Neural cell (in vitro differentiated cells): ENCODE results near the gene SLC25A42. TPM values are rescaled to one million over a fixed set of nuclear protein-coding genes. Genes with fewer than 3 reads are reported as not detected.

Experiments used
- H2AFZ ChIP-seq: fragments of 200-600, 300-800 bp; sonication (generic), shearing (Covaris generic); 2 replicates; pipeline ENCODE4 v1.6.0; 2014; ENCODE audit warnings: low read depth, mild to moderate bottlenecking, antibody characterized with exemption, low read length, moderate library complexity
- H3F3A ChIP-seq: fragments of 200-600 bp; shearing (Covaris generic); 2 replicates; pipeline ENCODE4 v1.6.1; 2016; ENCODE audit warnings: mild to moderate bottlenecking, moderate library complexity, mixed read lengths, antibody characterized with exemption, low read length; ENCODE audit not compliant: insufficient read depth, poor library complexity, severe bottlenecking
- H3K27ac ChIP-seq: fragments of 200-600, 300-800 bp; sonication (generic), shearing (Covaris generic); 2 replicates; pipeline ENCODE4 v1.5.1; 2014; ENCODE audit warnings: mild to moderate bottlenecking, low read length, moderate library complexity
- H3K27me3 ChIP-seq: fragments of 300-800, 200-600 bp; sonication (generic), shearing (Covaris generic); 2 replicates; pipeline ENCODE4 v1.6.0; 2014; ENCODE audit warnings: mild to moderate bottlenecking, low read depth, low read length, moderate library complexity; ENCODE audit not compliant: insufficient read depth
- H3K36me3 ChIP-seq: fragments of 300-800, 200-600 bp; sonication (generic), shearing (Covaris generic); 2 replicates; pipeline ENCODE4 v1.5.1; 2014; ENCODE audit warnings: mild to moderate bottlenecking, antibody characterized with exemption, low read length, moderate library complexity; ENCODE audit not compliant: insufficient read depth
- H3K4me2 ChIP-seq: fragments of 300-800, 200-600 bp; sonication (generic), shearing (Covaris generic); 2 replicates; pipeline ENCODE4 v1.6.0; 2014; ENCODE audit warnings: mild to moderate bottlenecking, low read length
- H3K4me3 ChIP-seq: fragments of 300-800, 200-600 bp; sonication (generic), shearing (Covaris generic); 2 replicates; pipeline ENCODE4 v1.5.1; 2014; ENCODE audit warnings: mild to moderate bottlenecking, low read length, moderate library complexity
- H3K79me2 ChIP-seq: fragments of 200-600 bp; shearing (Covaris generic); replicated peaks from 2 replicates; pipeline ENCODE4 v1.6.0; 2014; ENCODE audit warnings: mild to moderate bottlenecking, low read length, moderate library complexity; ENCODE audit not compliant: insufficient read depth
- H3K9ac ChIP-seq: fragments of 300-800, 200-600 bp; sonication (generic), shearing (Covaris generic); 2 replicates; pipeline ENCODE4 v1.6.1; 2016; ENCODE audit warnings: mild to moderate bottlenecking, low read length, mixed read lengths
- H3K9me2 ChIP-seq: fragments of 200-600 bp; shearing (Covaris generic); 2 replicates; pipeline ENCODE4 v1.6.1; 2016; ENCODE audit warnings: mild to moderate bottlenecking, low read length, mixed read lengths; ENCODE audit not compliant: insufficient read depth
- H3K9me3 ChIP-seq: fragments of 200-600, 300-800 bp; sonication (generic), shearing (Covaris generic); 2 replicates; pipeline ENCODE4 v1.6.1; 2016; ENCODE audit warnings: mild to moderate bottlenecking, mixed run types, low read length, moderate library complexity, mixed read lengths
- H4K20me1 ChIP-seq: fragments of 200-600 bp; shearing (Covaris generic); 2 replicates; pipeline ENCODE4 v1.6.1; 2016; ENCODE audit warnings: mild to moderate bottlenecking, mixed run types; ENCODE audit not compliant: insufficient read depth
- EP300 ChIP-seq: fragments of 450-650 bp; conservative IDR thresholded peaks from 2 replicates; pipeline ENCODE4 v1.6.1; 2014; ENCODE audit warnings: antibody characterized with exemption, mild to moderate bottlenecking, moderate library complexity; ENCODE audit not compliant: poor library complexity, severe bottlenecking
- EZH2 ChIP-seq: fragments of 200-600, 300-800 bp; shearing (Covaris generic), sonication (generic); IDR thresholded peaks from 2 replicates; pipeline ENCODE4 v1.6.1; 2014; ENCODE audit warnings: antibody characterized with exemption, low read length, borderline replicate concordance, mild to moderate bottlenecking; ENCODE audit not compliant: insufficient read depth, poor library complexity, severe bottlenecking
- MXI1 ChIP-seq: fragments of 450-650 bp; conservative IDR thresholded peaks from 2 replicates; pipeline ENCODE4 v1.6.1; 2014; ENCODE audit warnings: antibody characterized with exemption, mild to moderate bottlenecking; ENCODE audit not compliant: poor library complexity, severe bottlenecking
- POLR2AphosphoS5 ChIP-seq: IDR thresholded peaks from 2 replicates; pipeline ENCODE4 v1.6.1; 2012
- RAD21 ChIP-seq: fragments of 450-650 bp; conservative IDR thresholded peaks from 2 replicates; pipeline ENCODE4 v1.6.1; 2014; ENCODE audit warnings: antibody characterized with exemption, mild to moderate bottlenecking, moderate library complexity
- SMC3 ChIP-seq: fragments of 450-650 bp; conservative IDR thresholded peaks from 2 replicates; pipeline ENCODE4 v1.6.1; 2014; ENCODE audit warnings: antibody characterized with exemption, mild to moderate bottlenecking, moderate library complexity; ENCODE audit not compliant: poor library complexity
- TAF1 ChIP-seq: IDR thresholded peaks from 2 replicates; pipeline ENCODE4 v1.6.1; 2012; ENCODE audit warnings: low read depth
- polyA plus RNA-seq: library from polyadenylated mRNA; depleted of rRNA; stranded (reverse); fragments of >200 nt; gene quantifications from 2 replicates; pipeline ENCODE4 v1.2.3, GENCODE V29; 2014
- TF ChIP-seq, protein P1 (sequence below): IDR thresholded peaks from 2 replicates; pipeline ENCODE4 v1.6.1; 2012; ENCODE audit warnings: borderline replicate concordance
- TF ChIP-seq, protein P2 (sequence below): fragments of 450-650 bp; IDR thresholded peaks from 2 replicates; pipeline ENCODE4 v1.5.1; 2014; ENCODE audit warnings: antibody characterized with exemption, mild to moderate bottlenecking, moderate library complexity; ENCODE audit not compliant: poor library complexity, severe bottlenecking

Gene SLC25A42
- polyA plus RNA-seq, 1 donor from 2014 or later = 22.7 TPM

DNA sequence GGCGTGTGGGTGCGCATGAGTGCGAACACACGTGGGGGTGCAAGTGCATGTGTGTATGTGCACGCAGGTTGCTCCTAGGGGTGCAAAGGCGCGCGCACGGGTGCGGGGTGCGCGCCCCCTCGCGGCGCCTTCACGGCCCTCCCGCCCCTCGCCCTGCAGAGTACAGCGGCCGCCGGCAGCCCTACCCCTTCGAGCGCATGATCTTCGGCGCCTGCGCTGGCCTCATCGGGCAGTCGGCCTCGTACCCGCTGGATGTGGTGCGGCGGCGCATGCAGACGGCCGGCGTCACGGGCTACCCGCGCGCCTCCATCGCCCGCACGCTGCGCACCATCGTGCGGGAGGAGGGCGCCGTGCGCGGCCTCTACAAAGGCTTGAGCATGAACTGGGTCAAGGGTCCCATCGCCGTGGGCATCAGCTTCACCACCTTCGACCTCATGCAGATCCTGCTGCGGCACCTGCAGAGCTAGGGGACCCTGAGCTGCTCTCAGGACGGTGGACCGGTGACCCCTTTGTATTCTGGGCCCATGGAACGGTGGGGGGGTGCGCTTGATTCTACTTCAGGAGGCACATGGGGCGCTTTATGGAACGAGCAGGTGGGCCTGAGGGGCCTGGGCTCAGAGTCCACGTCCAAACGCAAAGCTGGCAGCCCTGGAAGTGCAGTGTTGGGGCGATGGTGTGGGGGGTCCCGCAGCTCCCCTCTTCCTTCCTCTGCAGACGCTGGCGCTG, 46.8 kb downstream of the SLC25A42 start:
- Histone ChIP-seq H2AFZ (no peak overlapping the region), H3K27ac (no peak overlapping the region)

GRCh38 chr19:19111136-19111835, 47.5 kb downstream of the SLC25A42 start:
- Histone ChIP-seq H3F3A (no peaks in the 10 kb centered on the region), H3K27ac (no peak overlapping the region), H3K79me2 (no peaks in the 10 kb centered on the region), H3K4me2 (no peak overlapping the region), H4K20me1 (no peaks in the 10 kb centered on the region), H3K9me3 (no peaks in the 10 kb centered on the region), H3K4me3 (no peak overlapping the region), H3K9ac (no peak overlapping the region), H3K36me3 (no peaks in the 10 kb centered on the region), H2AFZ (no peak overlapping the region), H3K27me3 (no peaks in the 10 kb centered on the region), H3K9me2 (no peaks in the 10 kb centered on the region)
- TF ChIP-seq RAD21 (no peak), EP300 (no peak), SMC3 (no peak), TAF1 (no peak), EZH2 (no peak), POLR2AphosphoS5 (no peak), MXI1 (no peak)
- TF ChIP-seq, protein P1, sequence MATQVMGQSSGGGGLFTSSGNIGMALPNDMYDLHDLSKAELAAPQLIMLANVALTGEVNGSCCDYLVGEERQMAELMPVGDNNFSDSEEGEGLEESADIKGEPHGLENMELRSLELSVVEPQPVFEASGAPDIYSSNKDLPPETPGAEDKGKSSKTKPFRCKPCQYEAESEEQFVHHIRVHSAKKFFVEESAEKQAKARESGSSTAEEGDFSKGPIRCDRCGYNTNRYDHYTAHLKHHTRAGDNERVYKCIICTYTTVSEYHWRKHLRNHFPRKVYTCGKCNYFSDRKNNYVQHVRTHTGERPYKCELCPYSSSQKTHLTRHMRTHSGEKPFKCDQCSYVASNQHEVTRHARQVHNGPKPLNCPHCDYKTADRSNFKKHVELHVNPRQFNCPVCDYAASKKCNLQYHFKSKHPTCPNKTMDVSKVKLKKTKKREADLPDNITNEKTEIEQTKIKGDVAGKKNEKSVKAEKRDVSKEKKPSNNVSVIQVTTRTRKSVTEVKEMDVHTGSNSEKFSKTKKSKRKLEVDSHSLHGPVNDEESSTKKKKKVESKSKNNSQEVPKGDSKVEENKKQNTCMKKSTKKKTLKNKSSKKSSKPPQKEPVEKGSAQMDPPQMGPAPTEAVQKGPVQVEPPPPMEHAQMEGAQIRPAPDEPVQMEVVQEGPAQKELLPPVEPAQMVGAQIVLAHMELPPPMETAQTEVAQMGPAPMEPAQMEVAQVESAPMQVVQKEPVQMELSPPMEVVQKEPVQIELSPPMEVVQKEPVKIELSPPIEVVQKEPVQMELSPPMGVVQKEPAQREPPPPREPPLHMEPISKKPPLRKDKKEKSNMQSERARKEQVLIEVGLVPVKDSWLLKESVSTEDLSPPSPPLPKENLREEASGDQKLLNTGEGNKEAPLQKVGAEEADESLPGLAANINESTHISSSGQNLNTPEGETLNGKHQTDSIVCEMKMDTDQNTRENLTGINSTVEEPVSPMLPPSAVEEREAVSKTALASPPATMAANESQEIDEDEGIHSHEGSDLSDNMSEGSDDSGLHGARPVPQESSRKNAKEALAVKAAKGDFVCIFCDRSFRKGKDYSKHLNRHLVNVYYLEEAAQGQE = no peak
- TF ChIP-seq, protein P2, sequence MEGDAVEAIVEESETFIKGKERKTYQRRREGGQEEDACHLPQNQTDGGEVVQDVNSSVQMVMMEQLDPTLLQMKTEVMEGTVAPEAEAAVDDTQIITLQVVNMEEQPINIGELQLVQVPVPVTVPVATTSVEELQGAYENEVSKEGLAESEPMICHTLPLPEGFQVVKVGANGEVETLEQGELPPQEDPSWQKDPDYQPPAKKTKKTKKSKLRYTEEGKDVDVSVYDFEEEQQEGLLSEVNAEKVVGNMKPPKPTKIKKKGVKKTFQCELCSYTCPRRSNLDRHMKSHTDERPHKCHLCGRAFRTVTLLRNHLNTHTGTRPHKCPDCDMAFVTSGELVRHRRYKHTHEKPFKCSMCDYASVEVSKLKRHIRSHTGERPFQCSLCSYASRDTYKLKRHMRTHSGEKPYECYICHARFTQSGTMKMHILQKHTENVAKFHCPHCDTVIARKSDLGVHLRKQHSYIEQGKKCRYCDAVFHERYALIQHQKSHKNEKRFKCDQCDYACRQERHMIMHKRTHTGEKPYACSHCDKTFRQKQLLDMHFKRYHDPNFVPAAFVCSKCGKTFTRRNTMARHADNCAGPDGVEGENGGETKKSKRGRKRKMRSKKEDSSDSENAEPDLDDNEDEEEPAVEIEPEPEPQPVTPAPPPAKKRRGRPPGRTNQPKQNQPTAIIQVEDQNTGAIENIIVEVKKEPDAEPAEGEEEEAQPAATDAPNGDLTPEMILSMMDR = no peak

More for the DNA sequence above, 46.8 kb downstream of the SLC25A42 start:
- no peaks in the 10 kb centered on the region for H3K9me2 ChIP-seq
- no peaks in the 10 kb centered on the region for H3F3A ChIP-seq
- H3K79me2 ChIP-seq = no peaks in the 10 kb centered on the region
- no peaks in the 10 kb centered on the region for H3K9me3 ChIP-seq
- H3K4me3 ChIP-seq = no peak overlapping the region
- no peaks in the 10 kb centered on the region for H4K20me1 ChIP-seq
- H3K9ac ChIP-seq = no peak overlapping the region
- no peaks in the 10 kb centered on the region for H3K36me3 ChIP-seq
- H3K4me2 ChIP-seq = no peak overlapping the region
- TF ChIP-seq MXI1 (no peak), RAD21 (no peak), TAF1 (no peak), EP300 (no peak), POLR2AphosphoS5 (no peak)
- H3K27me3 ChIP-seq = no peaks in the 10 kb centered on the region
